GM15510 (cell line): Measurements from ENCODE around the gene RIPK4.

ENCODE experiments used
- POLR2A ChIP-seq: IDR thresholded peaks from 3 replicates; pipeline ENCODE4 v1.6.1; 2011; ENCODE audit warnings: borderline replicate concordance; ENCODE audit not compliant: insufficient read length; ENCODE audit errors: extremely low read depth

The RIPK4 gene

GRCh38 chr21:41777951-41778815, 11.3 kb upstream of the RIPK4 start:
- TF ChIP-seq POLR2A: no peak

GRCh38 chr21:41776778-41777177, 9.9 kb upstream of the RIPK4 start:
- TF ChIP-seq POLR2A: no peak

GRCh38 chr21:41775149-41775472, 8.3 kb upstream of the RIPK4 start:
- TF ChIP-seq POLR2A: no peak

GRCh38 chr21:41774467-41775148, 7.8 kb upstream of the RIPK4 start:
- no peak for TF ChIP-seq POLR2A

GRCh38 chr21:41772351-41773080, 5.7 kb upstream of the RIPK4 start:
- no peak for TF ChIP-seq POLR2A

- no peak for TF ChIP-seq POLR2A
Measured at GRCh38 chr21:41771625-41771945, 4.7 kb upstream of the RIPK4 start.

- no peak for TF ChIP-seq POLR2A
Measured at GRCh38 chr21:41770901-41771624, 4.2 kb upstream of the RIPK4 start.

- no peak for TF ChIP-seq POLR2A
Measured at GRCh38 chr21:41769933-41770332, 3.1 kb upstream of the RIPK4 start.

GRCh38 chr21:41769521-41769920, 2.7 kb upstream of the RIPK4 start:
- no peak for TF ChIP-seq POLR2A

- no peak for TF ChIP-seq POLR2A
Measured at GRCh38 chr21:41769111-41769510, 2.3 kb upstream of the RIPK4 start.

GRCh38 chr21:41768437-41769042, 1.7 kb upstream of the RIPK4 start:
- TF ChIP-seq POLR2A: no peak

GRCh38 chr21:41767606-41768436, 969 bp upstream of the RIPK4 start:
- TF ChIP-seq POLR2A: no peak

- TF ChIP-seq POLR2A: no peak
Measured at GRCh38 chr21:41765973-41766882, 624 bp downstream of the RIPK4 start.
